ENCODE measurements around the gene CYP1A2.
A peak's percentile ranks its signal among the peaks of the same experiment; 100 is the strongest.

The CYP1A2 gene

GRCh38 chr15:74791007-74791406 is 42.4 kb downstream of the CYP1A2 start:
- H3K4me3 ChIP-seq (ENCODE audit: low read depth, low read length) = no peak overlapping the region
- no peak for TF ChIP-seq CTCF (IDR thresholded peaks at IDR 0.05; ENCODE audit: low read depth, low read length)

DNA sequence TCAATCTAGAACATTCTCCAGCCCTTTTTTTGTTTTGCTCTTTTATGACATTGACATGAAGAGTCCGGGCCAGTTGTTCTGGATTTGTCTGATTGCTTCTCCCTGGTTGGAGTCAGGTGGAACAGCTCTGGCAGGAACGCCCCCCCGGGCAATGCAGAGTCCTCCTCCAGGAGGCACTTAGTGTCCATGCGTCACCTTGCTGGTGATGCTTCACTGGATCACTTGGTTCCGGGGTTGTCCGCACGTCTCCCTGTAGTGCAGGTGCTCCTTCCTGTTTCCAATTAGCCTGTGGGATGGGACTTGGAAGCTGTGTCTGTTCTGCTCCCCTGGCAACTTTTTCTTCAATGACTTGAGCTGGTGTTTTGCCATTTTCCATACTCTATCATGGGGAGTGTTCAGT is 43.0 kb downstream of the CYP1A2 start:
- no peak overlapping the region for H3K4me3 ChIP-seq (ENCODE audit: low read depth, low read length)
- no peak for TF ChIP-seq CTCF (IDR thresholded peaks at IDR 0.05; ENCODE audit: low read depth, low read length)

GRCh38 chr15:74792227-74793016 is 43.8 kb downstream of the CYP1A2 start:
- TF ChIP-seq CTCF (IDR thresholded peaks at IDR 0.05; ENCODE audit: low read depth, low read length) = no peak
- H3K4me3 ChIP-seq (ENCODE audit: low read depth, low read length) = no peak overlapping the region

DNA sequence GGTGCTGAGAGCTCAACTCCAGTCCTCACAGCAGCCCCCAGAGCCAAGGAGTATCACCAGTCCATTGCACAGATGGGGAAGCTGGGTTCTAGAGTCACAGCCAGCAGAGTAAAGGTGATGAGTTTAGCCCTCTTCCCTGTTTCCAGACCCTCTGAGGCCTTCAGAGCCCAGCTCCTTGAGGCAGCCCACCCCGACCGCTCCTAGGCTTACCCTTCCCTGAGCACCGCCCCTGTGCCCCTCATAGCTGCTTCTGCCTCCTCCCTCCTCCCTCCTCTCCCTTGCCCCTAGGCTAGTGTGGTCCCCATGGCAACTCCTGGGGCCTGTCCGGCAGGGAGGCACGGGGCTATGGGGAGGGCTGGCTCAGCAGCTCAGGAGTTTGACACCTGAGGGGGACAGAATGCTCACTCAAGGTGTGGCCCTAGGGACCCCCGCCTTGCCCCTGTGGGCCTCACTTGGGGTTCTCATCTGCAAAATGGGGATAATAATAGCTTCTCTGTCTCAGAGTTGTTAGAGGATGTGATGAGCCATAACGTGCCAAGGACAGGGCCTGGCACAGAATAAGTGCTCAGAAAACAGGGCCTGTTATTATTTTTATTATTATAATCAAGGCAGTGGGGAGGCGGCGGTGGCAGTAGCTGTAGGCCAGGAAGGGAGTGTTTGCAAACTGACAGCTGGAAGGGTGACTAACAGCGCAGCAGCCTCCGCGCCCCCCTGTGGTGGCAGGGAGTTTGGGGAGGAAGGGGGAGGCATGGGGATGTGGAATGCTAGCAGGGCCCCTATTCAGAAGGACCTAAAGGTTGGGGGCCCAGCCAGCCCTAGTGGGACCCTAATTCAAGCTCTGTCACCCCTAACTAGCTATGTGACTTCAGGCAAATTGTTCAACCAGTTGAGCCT is 44.7 kb downstream of the CYP1A2 start:
- TF ChIP-seq CTCF (IDR thresholded peaks at IDR 0.05; ENCODE audit: low read depth, low read length) = peak; percentile 14; the same call in 1 of the 2 replicates
- H3K4me3 ChIP-seq (ENCODE audit: low read depth, low read length) = no peak overlapping the region

- H3K4me3 ChIP-seq (ENCODE audit: low read depth, low read length) = no peak overlapping the region
- no peak for TF ChIP-seq CTCF (IDR thresholded peaks at IDR 0.05; ENCODE audit: low read depth, low read length)
Measured at GRCh38 chr15:74794248-74794969, 45.8 kb downstream of the CYP1A2 start.

GRCh38 chr15:74794970-74795349 is 46.3 kb downstream of the CYP1A2 start:
- no peak for TF ChIP-seq CTCF (IDR thresholded peaks at IDR 0.05; ENCODE audit: low read depth, low read length)
- H3K4me3 ChIP-seq (ENCODE audit: low read depth, low read length) = no peak overlapping the region
